Sciatic nerve (tissue), 2 donors: ENCODE measurements around the gene GRID1. TPM values are rescaled to one million over a fixed set of nuclear protein-coding genes. Genes with fewer than 3 reads are reported as not detected.

Experiments used
- ATAC-seq: fragments of 200-7000 bp; cut with Tn5 transposase; one replicate; pipeline ENCODE4 v1.9.1; 2020; ENCODE audit warnings: mild to moderate bottlenecking, moderate library complexity
- DNase-seq: peaks from one replicate; pipeline ENCODE4 v3.0.0-alpha.2; 2020; ENCODE audit warnings: low spot score
- intact Hi-C: fragments of 100-400 bp; cut with DNase I; formaldehyde crosslinking; loops from one replicate; pipeline ENCODE4 v1.14.2; 2022
- total RNA-seq: library from RNA; stranded (reverse); fragmentation: NEBNext Ultra II Directional; extraction: Animal tissue kit (Norgen Biotek cat#: 25700); gene quantifications from one replicate; pipeline ENCODE4 v1.2.1, GENCODE V29; 2021
- donor health status: DM: no; HTN: no; CAD: no.
- donor health status: DM: no; HTN: no; CAD: no.

GRID1 gene
- total RNA-seq, 1 donor from 2014 or later = 15.4 TPM

DNA sequence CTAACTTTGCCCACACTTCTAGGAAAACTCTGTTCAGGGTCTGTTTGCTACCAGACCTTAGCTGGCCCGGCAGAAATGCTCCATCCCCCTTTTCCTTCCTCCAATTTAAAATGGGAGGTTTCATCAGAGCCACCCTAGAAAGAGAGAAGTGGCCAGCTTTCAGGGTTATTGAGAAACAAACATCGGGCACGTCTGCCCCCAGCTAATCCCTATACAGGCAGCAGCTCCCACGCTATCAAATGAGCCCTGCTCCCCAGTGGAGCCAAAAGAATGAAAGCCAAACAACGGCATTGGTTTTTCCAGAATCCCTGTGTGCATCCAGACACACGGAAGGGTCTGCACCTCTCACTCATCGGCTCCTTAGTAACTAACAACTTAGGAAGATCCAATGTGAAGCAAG lies 132.5 kb downstream of the GRID1 start:
- intact Hi-C loops = no loop called here
- no peak for DNase-seq

DNA sequence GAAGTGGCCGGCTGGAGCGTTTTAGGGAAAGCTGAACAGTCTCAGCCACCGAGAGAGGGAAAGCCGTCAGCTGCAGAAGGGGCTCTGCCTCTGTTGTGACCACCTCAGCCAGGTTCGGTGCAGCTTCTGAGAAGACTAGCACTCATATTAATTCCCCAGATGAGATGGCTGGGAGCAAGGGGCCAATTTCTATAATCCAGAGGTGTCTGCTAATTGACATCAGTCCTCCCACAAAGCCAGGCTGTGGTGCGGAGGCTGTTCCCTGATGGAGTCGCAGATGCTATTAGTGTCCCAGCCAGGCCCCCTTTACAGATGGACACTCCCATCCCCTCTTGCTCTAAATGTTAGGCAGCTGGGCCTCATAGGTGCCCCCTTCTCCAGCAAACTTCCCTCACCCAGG lies 133.5 kb downstream of the GRID1 start:
- intact Hi-C loops = no loop called here
- no peak for ATAC-seq

More for the DNA sequence above, 132.5 kb downstream of the GRID1 start:
- no peak for ATAC-seq

GRCh38 chr10:86232644-86233043 lies 134.0 kb downstream of the GRID1 start:
- no peak for ATAC-seq
- intact Hi-C loops = no loop called here
- DNase-seq = no peak

More for the DNA sequence above, 133.5 kb downstream of the GRID1 start:
- no peak for DNase-seq

- ATAC-seq (no peak), DNase-seq (no peak)
- intact Hi-C loops = no loop called here
These were observed 134.6 kb downstream of the GRID1 start for GRCh38 chr10:86231796-86232560.

DNA sequence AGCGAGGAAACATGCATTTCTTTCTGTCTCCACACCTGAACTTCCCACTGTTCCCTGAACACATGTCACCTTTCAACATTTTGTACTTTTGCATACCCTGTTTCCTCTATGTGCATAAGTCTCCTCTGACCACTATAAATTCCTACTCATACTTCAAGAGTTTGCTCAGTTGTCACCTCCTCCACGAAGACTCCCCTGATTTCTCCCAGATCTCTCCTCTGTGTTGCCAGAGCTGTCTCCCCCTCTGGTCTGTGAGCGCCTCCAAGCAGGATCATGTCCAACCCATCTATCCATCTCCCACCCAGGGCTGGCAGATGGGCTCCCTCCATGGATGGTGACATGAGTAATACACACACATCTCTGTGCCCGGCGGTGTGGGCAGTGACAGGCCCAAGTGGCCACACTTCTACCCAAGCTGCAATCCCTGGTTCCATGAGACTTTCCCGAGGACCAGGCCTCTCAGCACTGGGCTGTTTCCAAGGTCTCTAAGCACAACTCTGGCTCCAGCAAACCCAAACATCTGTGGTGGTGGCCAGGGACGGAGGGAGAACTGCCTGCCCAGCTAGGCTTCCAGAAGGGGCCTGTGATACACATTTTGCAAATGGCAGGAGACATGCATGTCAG lies 135.9 kb downstream of the GRID1 start:
- DNase-seq (no peak), ATAC-seq (no peak)
- intact Hi-C loops = no loop called here

GRCh38 chr10:86229811-86230556 lies 136.6 kb downstream of the GRID1 start:
- intact Hi-C loops = no loop called here
- no peak for ATAC-seq

GRCh38 chr10:86229376-86229775 lies 137.2 kb downstream of the GRID1 start:
- no peak for ATAC-seq

More at GRCh38 chr10:86229811-86230556, 136.6 kb downstream of the GRID1 start:
- DNase-seq = no peak

GRCh38 chr10:86227501-86228258 lies 138.9 kb downstream of the GRID1 start:
- no peak for DNase-seq
- no peak for ATAC-seq
- intact Hi-C loops = no loop called here

More at GRCh38 chr10:86229376-86229775, 137.2 kb downstream of the GRID1 start:
- intact Hi-C loops = no loop called here
- no peak for DNase-seq

GRCh38 chr10:86226781-86227201 lies 139.8 kb downstream of the GRID1 start:
- intact Hi-C loops = no loop called here
- DNase-seq (no peak), ATAC-seq (no peak)

DNA sequence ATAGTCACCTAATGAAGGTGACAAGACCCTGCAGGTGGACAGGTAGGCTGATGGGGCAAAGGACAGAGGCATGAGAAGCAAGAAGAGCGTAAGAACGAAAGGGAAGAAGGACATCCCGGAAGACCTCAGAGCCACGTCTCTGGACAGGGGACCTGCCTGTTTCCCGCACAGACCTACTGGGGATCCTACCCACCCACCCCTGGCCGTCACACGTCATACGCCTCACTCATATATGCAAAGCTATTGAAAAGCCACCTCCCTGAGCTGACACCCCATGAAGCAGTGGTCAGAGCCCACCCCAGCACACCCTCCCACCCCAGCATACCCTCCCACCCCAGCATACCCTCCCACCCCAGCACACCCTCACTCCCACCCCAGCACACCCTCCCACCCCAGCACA lies 140.6 kb downstream of the GRID1 start:
- no peak for ATAC-seq
- intact Hi-C loops = no loop called here
- no peak for DNase-seq

GRCh38 chr10:86225103-86225782 lies 141.4 kb downstream of the GRID1 start:
- no peak for DNase-seq
- ATAC-seq = no peak
- intact Hi-C loops = no loop called here

GRCh38 chr10:86224354-86225102 lies 142.1 kb downstream of the GRID1 start:
- intact Hi-C loops = no loop called here
- DNase-seq (no peak), ATAC-seq (no peak)

GRCh38 chr10:86223256-86223655 lies 143.3 kb downstream of the GRID1 start:
- intact Hi-C loops = no loop called here
- ATAC-seq = no peak
- no peak for DNase-seq

- intact Hi-C loops = no loop called here
- ATAC-seq (no peak), DNase-seq (no peak)
These were observed 143.9 kb downstream of the GRID1 start for GRCh38 chr10:86222687-86223086.

DNA sequence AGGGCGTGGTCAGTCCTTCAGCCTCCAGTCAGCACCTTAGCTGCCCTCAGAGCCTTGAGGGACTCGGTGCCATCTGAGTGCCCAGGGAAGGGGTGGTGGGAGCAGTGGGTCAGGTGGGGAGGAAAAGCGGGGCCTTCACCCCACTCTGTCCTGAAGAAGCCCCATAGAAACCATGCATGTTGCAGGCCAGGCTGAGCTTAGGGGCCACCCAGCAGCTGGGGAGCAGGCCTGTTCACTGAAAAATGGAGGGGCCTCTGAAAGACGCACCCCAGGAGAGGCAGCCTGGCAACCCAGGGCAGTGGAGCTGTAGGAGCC lies 144.3 kb downstream of the GRID1 start:
- DNase-seq (no peak), ATAC-seq (no peak)
- intact Hi-C loops = no loop called here

DNA sequence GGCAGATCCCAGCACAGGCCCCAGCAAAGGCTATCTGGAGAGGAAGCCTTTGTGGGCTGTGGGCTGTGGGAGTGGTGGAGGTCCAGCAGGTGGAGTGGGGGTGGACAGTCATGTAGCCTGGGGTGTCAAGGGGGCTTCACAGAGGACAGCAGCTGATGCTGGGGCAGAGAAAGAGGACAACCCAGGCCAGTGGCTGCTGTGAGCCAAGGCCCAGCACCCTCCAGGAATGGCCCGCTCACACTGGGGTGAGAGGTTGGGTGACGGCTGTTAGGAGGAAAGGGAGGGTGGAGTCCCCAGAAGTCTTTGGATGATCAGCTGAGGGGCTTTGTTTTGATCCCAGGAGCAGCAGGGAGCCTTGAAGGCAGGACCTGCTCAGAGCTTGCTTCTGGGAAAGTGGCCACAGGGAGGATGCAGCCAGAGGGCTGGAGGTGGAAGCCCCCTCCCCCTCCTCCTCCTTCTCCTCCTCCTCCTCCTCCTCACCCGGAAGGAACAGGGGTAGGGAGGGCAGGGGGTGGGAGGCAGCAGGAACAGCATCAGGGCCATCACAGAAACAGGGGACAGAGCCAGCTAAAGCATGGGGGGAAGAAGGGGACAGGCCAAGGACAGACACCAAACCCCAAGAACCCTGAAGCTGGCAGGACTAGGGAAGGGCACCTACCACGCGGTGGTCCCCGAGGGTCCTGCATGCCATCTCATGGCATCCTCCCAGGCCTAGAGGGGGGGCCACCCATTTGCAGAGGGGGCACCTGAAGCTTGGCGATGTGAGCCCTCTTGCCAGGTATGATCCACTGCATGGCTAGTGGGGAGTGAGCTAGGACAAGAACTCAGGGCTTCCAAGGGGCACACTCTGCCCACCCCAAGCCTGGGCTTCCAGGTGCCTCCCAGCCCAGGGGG lies 144.9 kb downstream of the GRID1 start:
- DNase-seq (no peak), ATAC-seq (no peak)
- intact Hi-C loops = no loop called here

DNA sequence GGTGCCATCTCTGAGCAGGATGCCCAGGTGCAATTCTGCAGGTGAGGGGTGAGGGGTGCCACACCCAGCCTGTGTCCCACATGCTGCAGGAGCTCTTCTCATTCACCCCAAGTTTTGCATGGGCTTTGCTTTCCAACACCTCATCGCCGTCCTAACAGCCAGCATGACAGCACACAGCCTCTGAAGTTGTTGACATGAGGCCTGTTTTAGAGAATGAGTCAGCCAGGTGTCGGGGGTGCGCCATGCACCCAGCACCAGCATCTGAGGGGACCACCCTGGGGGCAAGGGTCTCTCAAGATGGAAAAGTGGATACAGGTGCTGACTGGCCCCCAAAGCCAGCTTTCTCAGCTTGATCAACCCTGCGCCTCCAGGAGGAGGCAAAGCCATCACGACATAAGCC lies 146.0 kb downstream of the GRID1 start:
- intact Hi-C loops = no loop called here
- no peak for ATAC-seq
- DNase-seq = no peak
